Endothelial cell of umbilical vein (primary cell): Measurements from ENCODE around the gene CFL2. TPM values are rescaled to one million over a fixed set of nuclear protein-coding genes. Genes with fewer than 3 reads are reported as not detected.

Experiments
- BruUV-seq: library from RNA; stranded (reverse); fragments of 400-500 nt; replicated peaks from 2 replicates; lab custom pipeline; 2021; lab: Mats Ljungman, UMichigan
- CTCF ChIA-PET: fragments of 300-600, 350-600 bp; sonication (Branson Sonifier 250); formaldehyde crosslinking; loops from one replicate; lab custom pipeline; 2021; ENCODE audit warnings: antibody characterized with exemption, inconsistent platforms; lab: Charles Lee
- POLR2A ChIA-PET: fragments of 300-600, 350-600 bp; sonication (Branson Sonifier 250); formaldehyde crosslinking; loops from one replicate; lab custom pipeline; 2021; ENCODE audit warnings: antibody characterized with exemption, inconsistent platforms; lab: Charles Lee
- DNase-seq: peaks from one replicate; pipeline ENCODE4 v3.0.0-alpha.2; 2011; ENCODE audit warnings: low read depth, low spot score
- FAIRE-seq: peaks from 2 replicates; lab custom pipeline; 2011; peaks lifted over from hg19 to GRCh38; lab: Jason Lieb, UNC
- H2AFZ ChIP-seq: 2 replicates; pipeline ENCODE4 v1.6.0; 2012; ENCODE audit warnings: low read depth, low read length, control low read depth, inconsistent platforms
- H3K27ac ChIP-seq: 2 replicates; pipeline ENCODE4 v1.5.1; 2011; ENCODE audit warnings: low read depth, mild to moderate bottlenecking, control low read depth, low read length, moderate library complexity; ENCODE audit not compliant: insufficient read depth
- H3K27me3 ChIP-seq, 2 experiments: 2 replicates each; pipeline versions ENCODE4 v1.6.0 to v1.6.1; 2011; ENCODE audit warnings: low read length in 2 of 2, mixed read lengths in 1 of 2; ENCODE audit not compliant: control insufficient read depth in 2 of 2, insufficient read depth in 2 of 2
- H3K36me3 ChIP-seq, 2 experiments: 2 replicates in 1 of 2; 3 replicates in 1 of 2; pipeline ENCODE4 v1.5.1; 2011; ENCODE audit warnings: low read length in 2 of 2, mild to moderate bottlenecking in 1 of 2, moderate library complexity in 1 of 2; ENCODE audit not compliant: control insufficient read depth in 2 of 2, insufficient read depth in 2 of 2; ENCODE audit errors: extremely low read depth in 1 of 2
- H3K4me1 ChIP-seq: 3 replicates; pipeline ENCODE4 v1.5.1; 2011; ENCODE audit warnings: mild to moderate bottlenecking, low read length; ENCODE audit not compliant: control insufficient read depth, insufficient read depth; ENCODE audit errors: extremely low read depth
- H3K4me2 ChIP-seq: 2 replicates; pipeline ENCODE4 v1.6.1; 2011; ENCODE audit warnings: low read length, control low read depth, mixed read lengths; ENCODE audit not compliant: insufficient read depth
- H3K4me3 ChIP-seq, 3 experiments: fragments of 200-600 bp in 1 of 3; sonication (generic), shearing (Covaris generic) in 1 of 3; replicated peaks in 1 of 3; 2 replicates each; pipeline ENCODE4 v1.5.1; 2011 to 2016; ENCODE audit warnings: control low read depth in 3 of 3, low read length in 3 of 3, mild to moderate bottlenecking in 2 of 3, inconsistent platforms in 1 of 3, low read depth in 1 of 3, moderate library complexity in 1 of 3; ENCODE audit not compliant: insufficient read depth in 1 of 3
- H3K79me2 ChIP-seq: 2 replicates; pipeline ENCODE4 v1.6.0; 2012; ENCODE audit warnings: low read length, inconsistent platforms; ENCODE audit not compliant: control insufficient read depth, insufficient read depth
- H3K9ac ChIP-seq: replicated peaks from 2 replicates; pipeline ENCODE3; 2011; ENCODE audit warnings: low read length, control low read depth; ENCODE audit not compliant: insufficient read depth; ENCODE audit errors: extremely low read depth
- H3K9me1 ChIP-seq: replicated peaks from 3 replicates; pipeline ENCODE4 v1.6.0; 2011; ENCODE audit warnings: mild to moderate bottlenecking, low read length; ENCODE audit not compliant: control insufficient read depth, insufficient read depth; ENCODE audit errors: extremely low read depth
- H3K9me3 ChIP-seq: replicated peaks from 2 replicates; pipeline ENCODE4 v1.5.1; 2012; ENCODE audit warnings: low read length, inconsistent platforms; ENCODE audit not compliant: control insufficient read depth, insufficient read depth
- H4K20me1 ChIP-seq: replicated peaks from 2 replicates; pipeline ENCODE3; 2011; ENCODE audit warnings: mild to moderate bottlenecking, low read length; ENCODE audit not compliant: control insufficient read depth, insufficient read depth; ENCODE audit errors: extremely low read depth
- CTCF ChIP-seq, 2 donors: IDR thresholded peaks; 1 replicate in 1 of 2; 2 replicates in 1 of 2; pipeline ENCODE4 v1.5.1; 2011; ENCODE audit warnings: low read length in 2 of 2, mild to moderate bottlenecking in 2 of 2, moderate library complexity in 2 of 2, control low read depth in 1 of 2, inconsistent platforms in 1 of 2, low read depth in 1 of 2; ENCODE audit not compliant: insufficient read depth in 1 of 2; ENCODE audit errors: extremely low read depth in 1 of 2
- EZH2 ChIP-seq: IDR thresholded peaks from 2 replicates; pipeline ENCODE4 v1.6.1; 2012; ENCODE audit warnings: borderline replicate concordance, low read depth, mild to moderate bottlenecking, moderate library complexity, low read length, inconsistent platforms; ENCODE audit not compliant: severe bottlenecking
- FOS ChIP-seq: IDR thresholded peaks from 2 replicates; pipeline ENCODE4 v1.6.1; 2011; ENCODE audit warnings: mild to moderate bottlenecking, low read length, moderate library complexity, borderline replicate concordance; ENCODE audit not compliant: insufficient read depth
- GATA2 ChIP-seq: IDR thresholded peaks from 2 replicates; pipeline ENCODE4 v1.7.0; 2011; ENCODE audit warnings: low read depth, mild to moderate bottlenecking, moderate library complexity, mixed read lengths, low read length; ENCODE audit not compliant: insufficient read length, insufficient read depth
- JUN ChIP-seq: IDR thresholded peaks from 2 replicates; pipeline ENCODE4 v1.6.1; 2011; ENCODE audit warnings: borderline replicate concordance, low read depth; ENCODE audit not compliant: insufficient read length, insufficient read depth
- MAX ChIP-seq: IDR thresholded peaks from 2 replicates; pipeline ENCODE4 v1.6.1; 2011; ENCODE audit not compliant: insufficient read depth, insufficient read length
- MYC ChIP-seq: IDR thresholded peaks from one replicate; pipeline ENCODE4 v1.6.1; 2011; ENCODE audit warnings: mild to moderate bottlenecking, low read depth, low read length
- POLR2A ChIP-seq: IDR thresholded peaks from 2 replicates; pipeline ENCODE4 v1.6.1; 2012; ENCODE audit warnings: low read depth, mild to moderate bottlenecking, control low read depth, low read length
- POLR2AphosphoS5 ChIP-seq: IDR thresholded peaks from 2 replicates; pipeline ENCODE4 v1.6.1; 2012; ENCODE audit warnings: low read depth, mild to moderate bottlenecking, control low read depth, low read length, moderate library complexity; ENCODE audit not compliant: insufficient read depth
- dilution Hi-C: fragments of 300-500 bp; cut with MboI; formaldehyde crosslinking; loops from one replicate; pipeline ENCODE4 v1.15.0; 2019; ENCODE audit warnings: low sequenced_read_pairs; ENCODE audit not compliant: extremely low pct_ligation_motif_present
- intact Hi-C: fragments of 100-400 bp; cut with micrococcal nuclease; formaldehyde crosslinking; loops from one replicate; pipeline ENCODE4 v1.10.0; 2022
- polyA plus RNA-seq, 4 experiments: library from polyadenylated mRNA; depleted of rRNA in 3 of 4; stranded (reverse) in 3 of 4; unstranded in 1 of 4; fragments of >200 nt; gene quantifications; 2 replicates each; pipeline versions ENCODE4 v1.2.1 to v1.2.3, GENCODE V29; 2011 to 2012; ENCODE audit warnings: missing spikeins in 1 of 4
- total RNA-seq: library from RNA; stranded (reverse); gene quantifications from 2 replicates; pipeline ENCODE4 v1.2.3, GENCODE V29; 2021

CFL2 gene
- total and polyA plus RNA-seq, 2 donors (not counting 3 experiments of a cell fraction or from before 2014, with no cell fraction given), result 42.8 to 98.1 TPM

- intact Hi-C loops, result loop anchor here (2.0 to 10.0 kb wide), 4 partner anchors 111 to 739 kb away; partner anchors contain the start of genes BAZ1A and SRP54
- ChIA-PET CTCF (interaction anchor here (1.0 to 5.9 kb wide), 5 partner anchors 15 to 372 kb away, joined by 3 to 100 read pairs (median 4); partner anchors contain the start of gene FAM177A1), POLR2A (no interaction called here)
- Histone ChIP-seq H4K20me1 (no peaks in the 10 kb centered on the region), H3K9me1 (no peaks in the 10 kb centered on the region), H3K4me1 (peaks cover 12% of the 10 kb centered on the region), H3K27me3 (no peaks in the 10 kb centered on the region), H3K4me2 (no peak overlapping the region), H2AFZ (no peak overlapping the region), H3K27ac (no peak overlapping the region), H3K79me2 (no peaks in the 10 kb centered on the region), H3K36me3 (no peaks in the 10 kb centered on the region), H3K4me3 (no peak overlapping the region), H3K9ac (no peak overlapping the region), H3K9me3 (no peaks in the 10 kb centered on the region)
- DNase-seq, result no peak
- no peak for TF ChIP-seq EZH2
- BruUV-seq, result no TSS peak
- FAIRE-seq, result no peak
- dilution Hi-C loops, result no loop called here
Measured at GRCh38 chr14:34673702-34674101, 40.7 kb downstream of the CFL2 start.

GRCh38 chr14:34671716-34672115 is 42.7 kb downstream of the CFL2 start:
- POLR2A ChIA-PET, result no interaction called here

More at GRCh38 chr14:34671716-34672115, 42.7 kb downstream of the CFL2 start:
- no peaks in the 10 kb centered on the region for H4K20me1 ChIP-seq
- H3K9me3 ChIP-seq, result no peaks in the 10 kb centered on the region
- intact Hi-C loops, result loop anchor here (1.0 to 10.0 kb wide), 5 partner anchors 52 to 741 kb away; partner anchors contain the start of genes BAZ1A and SRP54
- no peaks in the 10 kb centered on the region for H3K9me1 ChIP-seq
- H3K4me2 ChIP-seq, result no peak overlapping the region
- H3K36me3 ChIP-seq, result no peaks in the 10 kb centered on the region
- CTCF ChIA-PET, result interaction anchor here (1.3 to 5.9 kb wide), 3 partner anchors 52 to 151 kb away, joined by 3 to 100 read pairs (median 4); no protein-coding TSS in a partner anchor
- FAIRE-seq (peak; percentile 15), DNase-seq (no peak)
- dilution Hi-C loops, result no loop called here
- H3K4me1 ChIP-seq, result peaks cover under 1% of the 10 kb centered on the region
- H3K79me2 ChIP-seq, result no peaks in the 10 kb centered on the region
- H2AFZ ChIP-seq, result no peak overlapping the region
- H3K27me3 ChIP-seq, result no peaks in the 10 kb centered on the region
- H3K4me3 ChIP-seq, result no peak overlapping the region
- H3K27ac ChIP-seq, result no peak overlapping the region
- TF ChIP-seq EZH2, result no peak
- TF ChIP-seq MAX, result no peak
- TF ChIP-seq POLR2A, result no peak
- no peak for TF ChIP-seq POLR2AphosphoS5
- TF ChIP-seq MYC, result no peak
- no peak for TF ChIP-seq GATA2
- no peak for TF ChIP-seq JUN
- TF ChIP-seq FOS, result no peak
- no peak for TF ChIP-seq CTCF (IDR thresholded peaks at IDR 0.05; ENCODE audit: extremely low read depth in 1 of 2, insufficient read depth in 1 of 2, low read depth in 1 of 2, low read length in 2 of 2)
- BruUV-seq, result no TSS peak
- no peak overlapping the region for H3K9ac ChIP-seq
